ENCODE results near the gene CGB8. TPM values are rescaled to one million over a fixed set of nuclear protein-coding genes. Genes with fewer than 3 reads are reported as not detected.
"Not testable (repeated sequence)": the region's sequence is repeated elsewhere in the genome, so short reads cannot be mapped to it uniquely, and the experiment has no call there.

Gene CGB8
- total and polyA plus RNA-seq, 4 donors, result not detected

DNA sequence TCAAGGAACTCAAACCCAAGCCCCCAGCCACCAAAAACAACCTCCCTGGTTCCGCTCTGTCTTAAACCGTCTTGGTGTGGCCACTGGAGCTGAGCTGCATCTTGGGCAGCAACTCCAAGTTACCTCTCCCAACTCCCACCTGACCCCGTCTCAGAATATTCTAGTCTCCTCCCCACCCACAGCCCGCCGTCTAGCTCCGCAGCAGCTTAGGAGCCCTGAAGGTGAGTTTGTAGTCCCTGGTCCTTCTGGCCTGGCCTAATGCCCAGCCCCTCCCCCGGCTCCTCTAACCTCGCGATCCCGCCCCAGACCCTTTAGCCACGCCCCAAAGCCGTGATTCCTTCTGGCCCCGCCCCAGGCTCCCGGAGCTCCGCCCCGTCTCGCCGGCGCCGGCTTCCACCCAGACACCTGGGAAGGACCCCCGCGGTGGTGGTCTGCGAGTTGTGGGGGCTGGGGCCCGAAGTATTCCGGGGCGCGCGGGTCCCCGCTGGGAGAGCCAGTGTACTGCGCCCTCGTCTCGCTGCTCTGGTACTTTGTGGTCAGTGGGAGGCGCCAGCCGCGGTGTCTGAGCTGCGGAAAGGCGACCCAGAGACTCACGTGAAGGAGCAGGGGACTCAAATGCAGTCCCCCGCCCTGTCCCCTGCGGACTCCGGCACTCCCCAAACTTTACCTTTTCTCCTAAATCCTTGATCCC, 29.5 kb downstream of the CGB8 start:
- Histone ChIP-seq H3K27ac (ENCODE audit: low read depth in 1 of 2, low read length in 2 of 2) (no peak overlapping the region), H3K4me3 (ENCODE audit: low read depth in 1 of 3, low read length in 3 of 3) (peak overlapping the region in 1 of 3 donors; percentile 35), H3K36me3 (ENCODE audit: control insufficient read depth in 4 of 4, insufficient read depth in 3 of 4, low read depth in 1 of 4, low read length in 3 of 4) (peaks cover under 1 to 13% (median 4%) of the 10 kb centered on the region in 4 donors), H3K9me3 (ENCODE audit: control insufficient read depth in 4 of 4, low read length in 3 of 4) (no peaks in the 10 kb centered on the region), H3K27me3 (ENCODE audit: control insufficient read depth in 4 of 4, insufficient read depth in 4 of 4, low read length in 3 of 4) (no peaks in the 10 kb centered on the region), H3K4me1 (ENCODE audit: control insufficient read depth in 4 of 4, insufficient read depth in 4 of 4, low read length in 3 of 4) (peaks cover 5 to 22% (median 16%) of the 10 kb centered on the region in 4 donors), H3K9ac (ENCODE audit: low read depth in 1 of 2, low read length in 2 of 2) (no peak overlapping the region)
- WGBS, result 19% methylated on average over 41 of the region's 41 CpGs
- peak; percentile 57 for DNase-seq (ENCODE audit: low spot score)
- TF ChIP-seq EGR1 (IDR thresholded peaks at IDR 0.05; ENCODE audit: low read depth in 2 of 2) (no peak), ATF3 (IDR thresholded peaks at IDR 0.05) (no peak)

DNA sequence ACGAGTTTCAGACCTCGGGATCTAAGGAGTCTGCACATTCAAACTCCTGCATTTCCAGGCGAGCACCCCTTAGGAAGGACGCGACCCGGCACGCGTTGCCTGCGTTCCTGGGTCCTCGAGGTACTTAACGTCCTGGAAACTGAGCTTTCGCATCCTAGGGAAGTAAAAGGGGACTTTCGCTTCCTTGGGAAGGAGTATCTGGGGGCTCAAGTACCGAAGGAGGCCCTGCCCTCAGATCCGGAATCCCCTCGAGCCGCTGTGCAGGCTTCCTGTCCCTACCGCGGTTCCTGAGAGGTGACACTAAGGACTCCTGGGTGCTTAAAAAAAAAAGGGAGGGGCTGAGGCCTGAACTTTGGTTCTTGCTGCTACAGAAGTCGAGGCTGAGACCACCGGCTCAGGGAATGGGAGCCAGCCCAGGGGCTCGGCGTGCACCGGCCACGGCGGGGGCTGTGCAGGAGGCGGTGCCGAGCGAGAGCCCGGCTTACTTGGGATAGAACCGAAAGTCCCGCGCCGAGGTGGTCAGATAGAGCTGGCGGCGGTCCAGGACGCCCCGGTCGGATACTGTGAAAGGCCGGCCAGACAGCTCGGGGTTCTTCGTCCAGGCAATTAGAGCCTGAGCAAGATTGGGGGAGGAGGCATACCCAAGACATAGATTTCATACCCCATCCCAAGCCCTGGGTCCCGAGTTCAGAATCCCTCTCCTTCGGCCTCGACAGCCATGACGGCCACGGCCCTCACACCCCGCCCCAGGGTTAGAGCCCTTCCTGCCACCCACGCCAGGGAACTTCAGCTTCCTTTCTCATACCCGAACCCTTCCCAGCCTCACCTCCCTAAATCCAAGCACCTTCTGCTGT, 30.3 kb downstream of the CGB8 start:
- not testable (repeated sequence) for H3K9ac ChIP-seq (ENCODE audit: low read depth in 1 of 2, low read length in 2 of 2); H3K9me3 ChIP-seq (ENCODE audit: control insufficient read depth in 4 of 4, low read length in 3 of 4); DNase-seq (ENCODE audit: low spot score); H3K27ac ChIP-seq (ENCODE audit: low read depth in 1 of 2, low read length in 2 of 2); H3K27me3 ChIP-seq (ENCODE audit: control insufficient read depth in 4 of 4, insufficient read depth in 4 of 4, low read length in 3 of 4)
- Histone ChIP-seq H3K4me3 (ENCODE audit: low read depth in 1 of 3, low read length in 3 of 3) (peak overlapping the region in 2 of 3 donors; percentile 7 to 50), H3K4me1 (ENCODE audit: control insufficient read depth in 4 of 4, insufficient read depth in 4 of 4, low read length in 3 of 4) (peaks cover 5 to 22% (median 16%) of the 10 kb centered on the region in 4 donors), H3K36me3 (ENCODE audit: control insufficient read depth in 4 of 4, insufficient read depth in 3 of 4, low read depth in 1 of 4, low read length in 3 of 4) (peaks cover 3 to 18% (median 5%) of the 10 kb centered on the region in 4 donors)
- 8% methylated on average over 50 of the region's 50 CpGs for WGBS

DNA sequence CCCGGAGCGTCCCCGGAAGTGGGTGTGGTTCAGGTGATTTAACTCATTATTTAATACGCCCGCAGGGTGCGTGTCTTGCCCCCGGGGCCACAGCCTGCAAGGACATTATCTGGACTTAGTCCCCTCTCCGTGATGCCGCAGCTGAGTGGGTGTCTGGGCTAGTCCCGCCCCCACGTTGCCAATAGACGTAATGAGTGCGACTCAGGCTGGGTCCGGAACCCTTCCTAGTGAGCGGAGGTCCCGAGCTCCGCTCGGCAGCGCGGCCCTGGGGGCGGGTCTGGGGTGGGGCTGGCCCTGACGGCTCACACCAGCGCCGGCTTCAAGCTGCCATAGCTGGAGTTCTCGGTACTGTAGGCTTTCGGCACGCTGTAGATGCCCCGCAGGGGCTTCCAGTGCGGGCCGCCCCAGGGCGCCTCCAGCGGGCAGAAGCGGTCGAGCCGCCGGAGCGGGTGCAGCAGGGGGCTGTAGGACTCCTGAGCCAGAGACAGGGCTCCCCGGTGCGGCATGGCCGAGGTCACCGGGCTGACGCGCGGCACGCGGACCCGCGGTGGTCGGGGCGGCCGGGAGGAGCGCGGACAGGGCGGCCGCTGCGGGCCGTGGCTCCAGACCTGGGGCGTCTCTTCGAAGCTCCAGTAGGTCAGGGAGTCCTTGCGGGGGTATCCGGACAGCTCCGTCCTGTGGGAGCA, 31.1 kb downstream of the CGB8 start:
- peaks cover 3 to 18% (median 5%) of the 10 kb centered on the region in 4 donors for H3K36me3 ChIP-seq (ENCODE audit: control insufficient read depth in 4 of 4, insufficient read depth in 3 of 4, low read depth in 1 of 4, low read length in 3 of 4)
- peak overlapping the region in 1 of 3 donors; percentile 50 for H3K4me3 ChIP-seq (ENCODE audit: low read depth in 1 of 3, low read length in 3 of 3)
- H3K9ac ChIP-seq (ENCODE audit: low read depth in 1 of 2, low read length in 2 of 2), result no peak overlapping the region
- H3K4me1 ChIP-seq (ENCODE audit: control insufficient read depth in 4 of 4, insufficient read depth in 4 of 4, low read length in 3 of 4), result peaks cover 5 to 22% (median 16%) of the 10 kb centered on the region in 4 donors
- TF ChIP-seq SP1 (IDR thresholded peaks at IDR 0.05), result no peak
- TF ChIP-seq HNF4G (IDR thresholded peaks at IDR 0.05), result no peak
- no peak for TF ChIP-seq RXRA (IDR thresholded peaks at IDR 0.05)
- TF ChIP-seq GABPA (IDR thresholded peaks at IDR 0.05 in 1 of 2, conservative IDR thresholded peaks at IDR 0.05 in 1 of 2), result no peak
- no peak for TF ChIP-seq REST (IDR thresholded peaks at IDR 0.05)
- TF ChIP-seq CTCF (IDR thresholded peaks at IDR 0.05; ENCODE audit: low read depth, low read length, missing input control), result peak; percentile 23
- TF ChIP-seq TAF1 (conservative IDR thresholded peaks at IDR 0.05), result no peak
- no peak for TF ChIP-seq ZBTB33 (IDR thresholded peaks at IDR 0.05)
- TF ChIP-seq EGR1 (IDR thresholded peaks at IDR 0.05; ENCODE audit: low read depth in 2 of 2), result no peak
- no peak for TF ChIP-seq HNF4A (conservative IDR thresholded peaks at IDR 0.05)
- peak in 1 of 2 donors; percentile 15 for TF ChIP-seq RAD21 (IDR thresholded peaks at IDR 0.05)
- no peak for TF ChIP-seq JUND (IDR thresholded peaks at IDR 0.05)
- no peak for TF ChIP-seq NR2F2 (IDR thresholded peaks at IDR 0.05)
- no peaks in the 10 kb centered on the region for H3K9me3 ChIP-seq (ENCODE audit: control insufficient read depth in 4 of 4, low read length in 3 of 4)
- H3K27me3 ChIP-seq (ENCODE audit: control insufficient read depth in 4 of 4, insufficient read depth in 4 of 4, low read length in 3 of 4), result no peaks in the 10 kb centered on the region
- DNase-seq (ENCODE audit: low spot score), result peak; percentile 42
- 2% methylated on average over 62 of the region's 62 CpGs for WGBS
- H3K27ac ChIP-seq (ENCODE audit: low read depth in 1 of 2, low read length in 2 of 2), result no peak overlapping the region

Measured in liver (tissue), 9 donors.